GM18505 (cell line): ENCODE measurements around the gene CCT7.

Experiments
- ATAC-seq: cut with Tn5 transposase; IDR thresholded peaks from one replicate; pipeline ENCODE4 v1.9.1; 2021; ENCODE audit not compliant: unreplicated experiment
- POLR2A ChIP-seq: IDR thresholded peaks from 4 replicates; pipeline ENCODE4 v1.6.1; 2011; ENCODE audit warnings: borderline replicate concordance; ENCODE audit not compliant: insufficient read depth, insufficient read length; ENCODE audit errors: extremely low read depth

Gene CCT7

GRCh38 chr2:73214120-73215035, 19.7 kb upstream of the CCT7 start, which contains the start of gene SMYD5:
SMYD5 (plus strand) TSS chr2:73214245; CDS start chr2:73214267, 22 bp downstream.
- peak; percentile 90 for ATAC-seq
- TF ChIP-seq POLR2A = peak; percentile 64

- ATAC-seq = no peak
- TF ChIP-seq POLR2A = no peak
Observed at GRCh38 chr2:73215254-73215653, 18.9 kb upstream of the CCT7 start.

GRCh38 chr2:73217160-73217559, 16.9 kb upstream of the CCT7 start:
- ATAC-seq = no peak
- TF ChIP-seq POLR2A = no peak

- TF ChIP-seq POLR2A = no peak
- no peak for ATAC-seq
Observed at GRCh38 chr2:73217826-73218225, 16.3 kb upstream of the CCT7 start.

GRCh38 chr2:73218298-73218697, 15.8 kb upstream of the CCT7 start:
- TF ChIP-seq POLR2A = no peak

GRCh38 chr2:73223821-73224220, 10.3 kb upstream of the CCT7 start:
- ATAC-seq = no peak
- no peak for TF ChIP-seq POLR2A

More at GRCh38 chr2:73218298-73218697, 15.8 kb upstream of the CCT7 start:
- no peak for ATAC-seq

- no peak for TF ChIP-seq POLR2A
- no peak for ATAC-seq
Observed at GRCh38 chr2:73225513-73226360, 8.4 kb upstream of the CCT7 start.

GRCh38 chr2:73227086-73227485, 7.0 kb upstream of the CCT7 start:
- no peak for TF ChIP-seq POLR2A
- no peak for ATAC-seq

GRCh38 chr2:73228631-73229030, 5.5 kb upstream of the CCT7 start:
- no peak for ATAC-seq
- TF ChIP-seq POLR2A = no peak

- ATAC-seq = no peak
- no peak for TF ChIP-seq POLR2A
Observed at GRCh38 chr2:73232403-73233153, 1.5 kb upstream of the CCT7 start.

- ATAC-seq = peak; percentile 86
Observed at GRCh38 chr2:73233154-73233931, 765 bp upstream of the CCT7 start, which contains the start of gene PRADC1. PRADC1 (minus strand) TSS chr2:73233239; CDS start chr2:73233160, 79 bp downstream.

More at GRCh38 chr2:73233154-73233931, 765 bp upstream of the CCT7 start, which contains the start of gene PRADC1:
- TF ChIP-seq POLR2A = peak; percentile 68
